NCI-H510A (cell line): ENCODE data around the gene AP3B2.
A peak's percentile ranks its signal among the peaks of the same experiment; 100 is the strongest.
"Not testable (repeated sequence)": the region's sequence is repeated elsewhere in the genome, so short reads cannot be mapped to it uniquely, and the experiment has no call there.

Experiments used
- DNase-seq: peaks from one replicate; lab custom pipeline; 2025; lab: John Stamatoyannopoulos, UW

AP3B2 gene, protein sequence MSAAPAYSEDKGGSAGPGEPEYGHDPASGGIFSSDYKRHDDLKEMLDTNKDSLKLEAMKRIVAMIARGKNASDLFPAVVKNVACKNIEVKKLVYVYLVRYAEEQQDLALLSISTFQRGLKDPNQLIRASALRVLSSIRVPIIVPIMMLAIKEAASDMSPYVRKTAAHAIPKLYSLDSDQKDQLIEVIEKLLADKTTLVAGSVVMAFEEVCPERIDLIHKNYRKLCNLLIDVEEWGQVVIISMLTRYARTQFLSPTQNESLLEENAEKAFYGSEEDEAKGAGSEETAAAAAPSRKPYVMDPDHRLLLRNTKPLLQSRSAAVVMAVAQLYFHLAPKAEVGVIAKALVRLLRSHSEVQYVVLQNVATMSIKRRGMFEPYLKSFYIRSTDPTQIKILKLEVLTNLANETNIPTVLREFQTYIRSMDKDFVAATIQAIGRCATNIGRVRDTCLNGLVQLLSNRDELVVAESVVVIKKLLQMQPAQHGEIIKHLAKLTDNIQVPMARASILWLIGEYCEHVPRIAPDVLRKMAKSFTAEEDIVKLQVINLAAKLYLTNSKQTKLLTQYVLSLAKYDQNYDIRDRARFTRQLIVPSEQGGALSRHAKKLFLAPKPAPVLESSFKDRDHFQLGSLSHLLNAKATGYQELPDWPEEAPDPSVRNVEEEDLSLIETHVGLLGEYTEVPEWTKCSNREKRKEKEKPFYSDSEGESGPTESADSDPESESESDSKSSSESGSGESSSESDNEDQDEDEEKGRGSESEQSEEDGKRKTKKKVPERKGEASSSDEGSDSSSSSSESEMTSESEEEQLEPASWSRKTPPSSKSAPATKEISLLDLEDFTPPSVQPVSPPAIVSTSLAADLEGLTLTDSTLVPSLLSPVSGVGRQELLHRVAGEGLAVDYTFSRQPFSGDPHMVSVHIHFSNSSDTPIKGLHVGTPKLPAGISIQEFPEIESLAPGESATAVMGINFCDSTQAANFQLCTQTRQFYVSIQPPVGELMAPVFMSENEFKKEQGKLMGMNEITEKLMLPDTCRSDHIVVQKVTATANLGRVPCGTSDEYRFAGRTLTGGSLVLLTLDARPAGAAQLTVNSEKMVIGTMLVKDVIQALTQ

DNA sequence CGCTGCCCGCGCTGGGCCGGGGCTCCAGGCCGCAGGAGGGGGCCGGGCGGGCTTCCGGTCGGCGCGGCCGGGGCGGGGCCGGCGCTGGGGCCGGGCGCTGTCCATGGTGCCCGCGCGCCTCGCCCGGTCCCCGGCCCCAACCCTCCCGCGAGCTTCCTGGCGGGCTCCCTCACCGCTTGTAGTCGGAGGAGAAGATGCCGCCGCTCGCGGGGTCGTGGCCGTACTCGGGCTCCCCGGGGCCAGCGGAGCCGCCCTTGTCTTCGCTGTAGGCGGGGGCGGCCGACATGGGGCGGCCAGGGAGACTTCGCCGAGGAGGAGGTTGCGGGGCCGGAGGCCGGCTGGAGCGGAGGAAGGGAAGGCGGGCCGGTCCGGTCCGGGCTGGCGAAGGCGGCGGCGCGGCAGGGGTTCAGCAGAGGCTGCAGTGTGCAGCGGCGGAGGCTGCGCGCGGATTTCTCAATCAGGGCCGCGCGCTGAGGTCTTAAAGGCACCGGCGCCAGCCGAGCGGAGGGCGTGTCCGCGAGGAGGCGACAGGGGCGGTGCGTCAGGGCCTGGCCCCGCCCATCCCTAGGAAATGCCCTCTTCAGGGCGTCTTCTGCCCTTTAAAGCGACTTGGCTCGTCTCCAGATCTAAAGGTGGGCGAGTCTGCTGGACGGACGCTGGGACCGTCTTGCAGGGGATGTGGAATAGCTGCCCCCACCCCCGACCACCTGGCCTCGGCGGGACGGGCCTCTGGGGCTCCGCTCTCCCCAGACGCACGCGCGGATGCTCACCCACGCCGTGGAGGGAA is at the start of gene AP3B2:
AP3B2 (minus strand) TSS at position 455 of the 787 bp plus-strand sequence; CDS start at position 286, 169 bp downstream.
- peak; percentile 79 for DNase-seq

DNA sequence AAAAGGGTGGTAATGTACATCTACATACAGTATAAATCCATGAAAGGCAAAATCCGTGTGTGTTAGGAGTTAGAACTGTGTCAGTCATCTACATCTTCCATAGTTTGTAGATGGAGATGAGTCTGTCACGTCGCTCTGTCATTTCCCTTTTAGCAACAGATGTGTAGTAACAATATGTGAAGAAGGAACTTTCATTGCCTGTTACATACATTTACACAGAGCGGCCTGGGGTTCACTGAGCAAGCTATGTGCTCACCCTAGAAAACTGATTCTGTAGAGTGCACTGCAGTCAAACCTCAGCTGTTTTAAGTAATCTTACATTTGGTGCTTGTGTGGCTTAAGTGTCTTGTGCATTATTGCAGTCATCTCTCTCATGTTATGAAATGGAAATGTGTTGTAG is 41.6 kb upstream of the AP3B2 start:
- DNase-seq: no peak

DNA sequence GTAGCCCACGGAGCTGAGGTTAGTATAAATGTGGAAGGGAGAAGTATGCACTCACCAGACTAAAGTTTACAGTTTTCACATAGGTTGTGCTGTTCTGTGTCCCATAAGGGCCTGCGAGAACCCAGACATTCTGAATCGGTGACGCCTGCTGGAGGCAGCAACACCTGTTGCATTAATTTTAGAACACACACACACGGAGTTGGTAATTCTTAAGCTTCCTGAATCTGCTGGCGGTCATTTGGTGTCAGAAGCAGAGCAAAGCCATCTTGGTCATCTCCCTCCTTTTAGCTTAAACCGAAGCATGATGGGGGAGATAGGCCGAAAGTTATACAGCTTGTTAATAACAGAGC is 41.1 kb upstream of the AP3B2 start:
- no peak for DNase-seq

DNA sequence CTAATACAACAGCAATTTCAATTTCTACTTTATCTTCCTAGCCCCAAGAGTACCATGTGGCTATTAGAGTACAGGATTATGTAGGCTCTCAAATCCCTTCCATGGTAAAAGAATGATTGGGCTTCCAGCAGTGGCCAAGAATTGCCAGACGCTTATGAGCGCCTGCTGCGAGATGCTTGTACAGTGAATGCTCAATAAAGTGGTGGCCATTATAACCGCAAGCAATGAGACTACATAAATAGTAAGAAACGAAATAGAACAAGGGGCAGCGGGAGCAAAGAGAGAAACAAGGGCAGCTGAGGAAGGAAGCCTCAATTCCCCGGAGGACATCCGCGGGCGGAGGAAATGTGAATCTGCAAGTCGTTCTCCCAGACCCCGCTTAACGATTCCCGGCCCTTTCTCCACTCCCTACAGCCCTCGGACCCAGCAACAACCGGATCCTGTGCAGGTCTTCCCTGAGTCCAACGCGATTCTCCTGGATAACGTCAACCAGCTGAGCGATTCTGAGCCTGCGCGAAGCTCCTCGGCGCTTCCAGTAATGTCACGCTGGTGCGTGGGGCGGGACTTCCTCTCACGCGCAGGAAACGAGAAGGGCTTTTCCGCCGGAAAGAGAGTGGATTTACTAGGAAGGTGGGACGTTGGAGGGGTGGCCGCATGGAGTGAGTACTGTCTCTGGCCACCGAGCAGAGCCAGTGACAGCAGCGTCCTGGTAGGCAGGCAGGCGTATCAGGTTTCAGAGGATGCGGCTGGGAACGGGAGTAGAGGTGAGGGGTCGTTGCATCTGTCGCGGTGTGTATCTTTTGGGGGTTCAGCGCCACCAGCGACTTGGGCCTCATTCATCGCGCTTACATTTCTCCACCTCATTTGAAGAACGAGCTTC is 40.5 kb upstream of the AP3B2 start:
- DNase-seq: peak; percentile 86

DNA sequence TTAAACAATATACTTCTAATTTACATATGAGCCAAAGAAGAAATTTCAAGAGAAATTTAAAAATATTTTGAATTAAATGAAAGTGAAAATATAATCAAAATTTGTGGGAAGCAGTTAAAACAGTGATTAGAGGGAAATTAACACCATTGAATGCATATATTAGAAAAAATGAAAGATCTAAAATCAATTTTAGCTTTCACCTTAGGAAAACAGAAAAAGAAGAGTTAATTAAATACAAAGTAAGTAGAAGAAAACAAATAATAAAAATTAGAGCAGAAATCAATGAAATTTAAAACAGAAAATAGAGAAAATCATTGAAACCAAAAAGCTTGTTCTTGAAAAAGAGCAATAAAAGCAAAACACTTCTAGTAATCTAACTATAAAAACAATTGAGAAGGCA is 38.6 kb upstream of the AP3B2 start:
- DNase-seq: no peak

DNA sequence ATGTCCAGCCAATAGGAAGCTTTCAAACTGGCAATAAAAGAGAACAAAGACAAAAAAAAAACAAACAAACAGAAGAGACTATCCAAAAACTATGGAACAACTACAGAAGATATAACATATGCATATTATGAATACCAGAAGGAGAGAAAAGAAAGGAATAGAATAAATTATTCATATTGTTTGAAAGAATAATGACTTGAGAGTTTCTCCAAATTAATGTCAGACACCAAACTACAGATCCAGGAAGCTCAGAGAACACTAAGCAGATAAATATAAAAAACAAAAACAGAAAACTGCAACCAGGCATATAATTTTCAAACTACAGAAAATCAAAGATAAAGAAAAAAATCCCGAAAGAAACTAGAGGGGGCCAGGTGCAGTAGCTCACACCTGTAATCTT is 34.1 kb upstream of the AP3B2 start:
- DNase-seq: no peak

DNA sequence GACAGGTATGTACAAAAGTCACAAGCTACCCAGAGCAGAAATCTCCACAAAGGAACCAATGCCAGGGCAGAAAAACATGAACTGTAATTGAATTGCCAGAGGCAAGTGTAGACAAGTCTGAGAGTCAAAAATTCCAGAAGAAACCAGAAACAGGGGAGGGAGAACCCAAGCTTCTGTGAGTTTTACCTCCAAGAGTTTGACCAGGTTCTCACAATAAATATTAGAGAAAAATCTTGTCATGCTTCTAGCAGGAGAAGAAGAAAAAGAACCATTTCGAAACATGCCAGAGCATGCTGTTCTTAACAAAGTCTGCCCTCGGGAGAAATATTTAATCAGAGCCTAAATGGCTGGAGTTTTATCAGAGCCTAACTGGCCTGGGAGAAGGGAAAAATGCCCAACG is 32.5 kb upstream of the AP3B2 start:
- DNase-seq: no peak

DNA sequence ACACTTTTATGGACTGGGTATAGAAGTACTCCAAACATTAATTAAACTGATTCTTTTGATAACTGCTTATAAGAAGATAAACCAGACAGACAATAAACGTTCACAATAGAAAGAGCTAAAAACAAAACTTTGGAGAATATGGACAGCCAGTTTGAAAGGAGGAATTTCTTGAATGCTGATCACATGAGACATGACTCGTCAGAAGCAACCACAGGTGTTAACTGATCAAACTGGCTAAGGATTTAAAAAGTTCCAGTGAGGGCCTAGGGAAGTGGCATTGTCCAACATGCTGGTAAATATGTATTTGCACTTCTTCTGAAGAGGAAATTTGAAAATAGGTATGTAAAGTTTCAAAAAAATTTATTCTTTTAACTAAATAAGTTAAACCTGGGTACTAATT is 29.4 kb upstream of the AP3B2 start:
- DNase-seq: no peak

DNA sequence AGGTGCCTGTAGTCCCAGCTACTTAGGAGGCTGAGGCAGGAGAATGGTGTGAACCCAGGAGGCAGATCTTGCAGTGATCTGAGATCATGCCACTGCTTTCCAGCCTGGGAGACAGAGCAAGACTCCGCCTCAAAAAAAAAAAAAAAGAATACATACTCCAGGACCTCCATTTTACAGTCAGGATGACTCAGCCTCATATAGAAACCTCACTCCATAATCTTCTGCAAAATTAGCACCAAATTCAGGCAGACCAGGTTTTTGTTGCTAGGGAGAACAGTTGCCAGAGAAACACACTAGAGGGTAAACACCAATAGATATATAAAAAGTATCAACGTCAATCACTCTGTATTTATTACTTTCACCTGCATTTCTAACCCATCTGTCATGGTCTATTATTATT is 28.3 kb upstream of the AP3B2 start:
- no peak for DNase-seq

DNA sequence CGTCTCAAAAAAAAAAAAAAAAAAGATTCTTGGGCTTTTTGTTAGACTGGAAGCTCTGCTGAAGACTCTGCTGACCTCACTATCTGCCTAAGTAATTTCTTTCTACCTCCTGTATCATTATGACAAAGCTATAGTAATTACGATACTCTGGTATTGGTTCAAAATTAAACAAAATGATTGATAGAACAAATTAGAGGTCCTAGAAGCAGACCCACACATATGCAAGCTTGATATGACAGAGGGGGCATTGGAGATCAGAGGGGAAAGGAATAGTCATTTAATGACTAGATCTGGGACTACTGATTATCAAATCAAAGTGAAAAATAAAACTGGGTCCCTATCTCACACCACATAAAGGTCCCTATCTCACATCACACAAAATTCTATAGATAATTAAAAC is 21.9 kb upstream of the AP3B2 start:
- DNase-seq: no peak

DNA sequence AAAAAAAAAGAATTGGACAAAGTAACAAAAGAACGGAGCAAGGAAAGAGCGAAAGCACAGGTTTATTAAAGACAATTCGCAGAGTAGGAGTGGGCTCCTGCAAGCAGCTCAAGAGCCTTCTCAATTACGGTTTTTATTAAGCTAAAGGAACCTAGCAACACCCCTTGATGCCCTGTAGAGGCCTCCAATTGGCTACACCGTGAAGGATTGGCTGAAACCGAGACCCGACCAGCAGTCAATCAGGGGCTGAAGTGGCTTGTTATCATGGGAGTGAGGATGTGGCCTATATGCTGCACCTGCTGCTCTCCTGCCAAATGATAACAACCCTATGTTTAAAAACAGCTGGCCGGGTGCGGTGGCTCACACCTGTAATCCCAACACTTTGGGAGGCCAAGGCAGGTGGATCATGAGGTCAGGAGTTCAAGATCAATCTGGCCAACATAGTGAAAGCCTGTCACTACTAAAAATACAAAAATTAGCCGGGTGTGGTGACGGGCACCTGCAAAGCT is 20.4 kb upstream of the AP3B2 start:
- peak; percentile 68 for DNase-seq

DNA sequence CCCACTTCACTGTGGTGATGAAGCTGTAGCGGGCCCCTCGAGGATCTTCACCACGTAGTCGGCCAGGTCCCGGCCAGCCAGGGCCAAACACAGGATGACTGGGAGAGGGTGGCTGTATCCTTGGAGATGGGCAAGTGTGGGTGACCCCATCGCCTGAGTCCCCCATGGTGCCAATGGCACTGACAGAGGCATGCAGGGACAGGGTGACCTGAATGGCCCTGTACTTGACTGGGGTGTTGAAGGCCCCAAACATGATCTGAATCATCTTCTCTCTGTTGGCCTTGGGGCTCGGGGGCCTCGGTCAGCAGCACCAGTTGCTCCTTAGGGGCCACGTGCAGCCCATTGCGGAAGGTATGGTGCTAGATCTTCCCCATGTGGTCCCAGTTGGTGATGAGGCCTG is 17.1 kb upstream of the AP3B2 start:
- DNase-seq: no peak

DNA sequence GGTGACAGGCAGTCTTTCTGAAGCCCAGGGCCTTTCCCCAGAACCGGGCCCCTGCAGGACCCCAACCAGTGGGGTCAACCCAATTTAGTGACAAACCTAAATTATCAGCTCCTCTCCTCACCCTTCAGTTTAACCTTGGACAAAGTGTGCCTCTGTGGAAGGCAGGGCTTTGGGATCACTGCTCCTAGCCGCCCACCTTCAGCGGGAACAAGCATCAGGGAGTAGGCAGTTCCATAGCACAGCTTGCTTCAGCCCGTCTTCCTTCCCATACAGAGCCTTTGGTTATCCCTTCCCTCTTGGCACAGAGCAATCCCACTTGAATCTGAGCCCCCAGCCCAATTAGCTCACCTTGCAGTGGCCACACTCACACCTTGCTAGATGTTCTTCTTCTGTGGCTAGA is 5.3 kb upstream of the AP3B2 start:
- no peak for DNase-seq

DNA sequence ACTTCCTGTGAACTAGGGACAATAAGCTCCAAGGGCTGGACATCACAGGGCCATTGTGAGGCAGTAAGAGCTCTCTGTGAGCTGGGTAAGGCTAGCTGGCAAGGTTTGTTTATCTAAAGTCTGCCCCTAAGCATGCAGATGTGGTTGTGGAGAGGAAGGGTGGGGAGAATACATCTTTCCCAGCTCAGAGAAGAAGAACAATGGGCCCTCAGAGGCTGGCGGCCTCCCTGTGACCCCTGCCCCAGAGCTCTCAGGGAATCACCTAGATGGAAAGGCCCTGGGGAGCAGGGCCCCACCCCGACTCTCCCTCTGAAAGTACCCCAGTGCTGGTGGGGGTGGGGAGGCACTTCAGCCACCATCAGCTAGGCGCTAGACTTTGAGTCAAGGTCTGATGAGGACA is 4.3 kb upstream of the AP3B2 start:
- DNase-seq: no peak

DNA sequence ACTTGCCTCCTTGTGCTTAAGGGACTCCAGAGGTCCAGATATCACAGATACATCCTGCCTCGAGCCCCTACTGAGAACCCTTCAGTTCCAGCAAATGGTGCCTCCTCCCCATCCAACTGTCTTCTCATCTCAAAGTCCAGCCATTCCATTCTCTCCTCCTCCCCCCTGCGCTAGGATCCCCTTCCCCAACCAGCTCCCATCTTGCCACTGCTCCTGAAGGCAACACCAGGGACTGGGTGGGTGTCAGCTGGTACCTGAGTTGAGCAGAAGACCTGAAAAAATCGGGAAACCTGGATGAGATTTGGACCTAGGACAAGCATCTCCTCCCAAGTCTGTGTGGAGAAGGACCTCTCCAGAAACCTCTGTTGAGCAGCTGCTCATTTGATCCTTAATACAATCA is 2.4 kb upstream of the AP3B2 start:
- DNase-seq: no peak

DNA sequence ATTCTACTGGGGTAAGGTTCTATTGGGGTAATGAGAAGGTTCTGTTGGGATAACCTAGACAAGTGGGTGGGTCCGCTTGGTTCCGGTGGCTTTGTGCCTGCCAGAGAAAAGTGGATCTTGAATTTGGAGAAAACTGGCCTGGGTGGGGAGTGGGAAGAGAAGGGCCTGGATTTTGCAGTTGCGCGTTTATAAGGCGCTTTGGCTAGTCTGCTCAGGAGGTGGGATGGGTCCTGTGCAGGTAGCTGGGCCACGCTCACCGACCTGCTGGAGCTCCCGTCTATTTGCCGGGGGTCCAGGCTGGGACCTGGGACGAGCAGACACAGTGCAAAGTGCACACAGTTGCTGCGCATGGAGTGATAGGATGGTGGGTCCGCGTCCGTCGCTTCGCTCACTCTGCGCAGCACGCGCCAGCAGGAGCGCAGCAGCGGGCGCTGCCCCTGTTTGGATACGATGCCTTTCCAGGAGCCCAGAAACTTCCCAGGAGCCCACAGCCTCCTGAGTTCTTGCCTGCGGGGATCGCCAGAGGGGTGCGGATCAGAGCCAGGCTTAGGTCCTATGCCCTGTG is 1.3 kb upstream of the AP3B2 start:
- DNase-seq: no peak

DNA sequence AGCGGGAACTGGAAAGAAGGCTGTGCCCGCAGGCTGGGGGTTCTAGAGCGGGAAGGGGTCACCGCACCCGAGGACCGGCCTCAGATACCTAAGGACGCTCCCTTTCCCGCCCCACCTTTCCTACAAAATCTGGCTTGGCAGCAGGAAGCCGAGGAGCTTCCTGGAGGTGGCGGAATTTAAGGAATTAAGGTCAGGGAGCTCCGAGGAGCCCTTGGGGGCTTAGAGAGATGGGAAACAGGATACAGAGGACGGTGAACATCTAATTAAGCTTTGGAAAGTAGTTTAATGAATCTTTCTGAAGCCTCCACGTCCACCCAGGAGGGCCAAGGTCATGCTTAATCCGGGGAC is 507 bp upstream of the AP3B2 start:
- DNase-seq: no peak

DNA sequence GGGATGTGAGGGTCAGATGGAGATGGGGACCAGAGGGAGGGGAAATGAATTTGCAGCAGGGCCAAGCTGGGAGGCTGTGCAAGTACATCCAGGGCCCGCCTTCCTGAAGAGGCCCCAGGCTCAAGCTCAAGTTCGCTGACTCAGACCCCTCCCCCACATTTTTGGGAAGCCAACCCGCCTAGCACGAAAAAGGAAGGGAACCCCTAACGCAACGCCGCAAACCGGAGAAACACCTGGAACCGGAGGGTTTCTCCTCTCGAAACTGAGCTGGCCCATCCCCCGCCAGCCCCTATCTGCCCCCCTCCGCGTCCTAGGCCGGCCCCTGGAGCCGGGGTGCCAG is 624 bp downstream of the AP3B2 start:
- DNase-seq: no peak

DNA sequence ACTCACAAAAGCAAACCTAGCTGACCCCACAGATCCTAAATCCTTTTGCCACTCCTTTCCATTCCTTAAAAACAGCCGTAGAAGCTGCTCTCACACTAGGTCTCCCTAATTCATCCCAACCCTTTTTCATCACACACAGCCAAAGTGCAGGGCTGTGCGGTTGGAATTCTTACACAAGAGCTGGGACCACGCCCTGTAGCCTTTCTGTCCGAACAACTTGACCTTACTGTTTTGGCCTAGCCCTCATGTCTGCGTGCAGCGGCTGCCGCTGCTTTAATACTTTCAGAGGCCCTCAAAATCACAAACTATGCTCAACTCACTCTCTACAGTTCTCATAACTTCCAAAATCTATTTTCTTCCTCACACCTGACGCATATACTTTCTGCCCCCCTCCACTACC is 3.8 kb downstream of the AP3B2 start:
- DNase-seq: not testable (repeated sequence)

DNA sequence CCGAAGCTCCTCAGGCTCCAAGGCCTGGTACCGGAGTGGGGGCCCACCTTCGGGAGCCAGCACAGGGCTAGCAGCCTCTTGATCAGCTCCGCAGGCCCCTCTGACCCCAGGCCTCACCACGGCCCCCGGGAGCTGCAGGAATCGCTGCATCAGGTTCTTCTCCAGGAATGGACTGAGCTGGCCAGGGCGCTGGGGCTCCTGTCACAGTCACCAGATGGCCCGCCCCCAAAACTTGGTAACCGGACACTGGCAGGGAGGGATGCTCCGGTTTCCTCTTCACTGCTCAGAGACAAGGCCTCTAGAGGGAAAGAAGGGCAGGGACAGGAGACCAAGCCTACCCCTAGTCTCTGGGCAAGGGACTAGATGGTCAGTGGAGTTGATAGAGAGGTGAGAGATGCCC is 9.9 kb downstream of the AP3B2 start:
- DNase-seq: no peak
